ENCODE measurements around the gene SAMD1. TPM values are rescaled to one million over a fixed set of nuclear protein-coding genes. Genes with fewer than 3 reads are reported as not detected.

The SAMD1 gene
- total RNA-seq, 2 experiments from 2014 or later = 29.4 to 30.1 TPM

GRCh38 chr19:14054099-14054498 is 36.5 kb downstream of the SAMD1 start:
- ATAC-seq (ENCODE audit: poor library complexity) = no peak
- Histone ChIP-seq H3K9me3 (ENCODE audit: control insufficient read depth in 1 of 2, insufficient read depth in 1 of 2, low read length in 2 of 2) (peaks cover 0 to 15% of the 10 kb centered on the region in 2 experiments), H3K4me1 (ENCODE audit: insufficient read depth, low read length) (peaks cover 21% of the 10 kb centered on the region), H3K27ac (ENCODE audit: low read depth in 1 of 2, low read length in 2 of 2) (no peak overlapping the region), H3K36me3 (ENCODE audit: insufficient read depth, low read length) (peaks cover 34% of the 10 kb centered on the region), H3K4me3 (ENCODE audit: low read length) (no peak overlapping the region), H3K27me3 (ENCODE audit: control insufficient read depth in 1 of 2, insufficient read depth in 2 of 2, low read length in 2 of 2) (peaks cover 13 to 15% of the 10 kb centered on the region in 2 experiments)
- H3K4me1 Mint-ChIP-seq (ENCODE audit: low read depth) = peaks cover 20% of the 10 kb centered on the region
- peak overlapping the region; percentile 8 for H3K27ac Mint-ChIP-seq
- H3K4me3 Mint-ChIP-seq = no peak overlapping the region
- intact Hi-C loops (cut with DNase I, micrococcal nuclease) = no loop called here
- POLR2A ChIA-PET = no interaction called here
- CTCF ChIA-PET = interaction anchor here (1.3 kb wide), 1 partner anchor 94 kb away, joined by 3 read pairs; no protein-coding TSS in a partner anchor
- peaks cover 47% of the 10 kb centered on the region for H3K36me3 Mint-ChIP-seq (ENCODE audit: low read depth)
- peaks cover 16% of the 10 kb centered on the region for H3K27me3 Mint-ChIP-seq
- no peak for TF ChIP-seq CTCF (IDR thresholded peaks at IDR 0.05)
- DNase-seq = no peak
- no peaks in the 10 kb centered on the region for H3K9me3 Mint-ChIP-seq

GRCh38 chr19:14053500-14053899 is 37.1 kb downstream of the SAMD1 start:
- peaks cover 53% of the 10 kb centered on the region for H3K36me3 Mint-ChIP-seq (ENCODE audit: low read depth)
- H3K9me3 Mint-ChIP-seq = no peaks in the 10 kb centered on the region
- H3K27ac Mint-ChIP-seq = no peak overlapping the region
- intact Hi-C loops (cut with DNase I, micrococcal nuclease) = no loop called here
- H3K27me3 Mint-ChIP-seq = peaks cover 10% of the 10 kb centered on the region
- TF ChIP-seq CTCF (IDR thresholded peaks at IDR 0.05) = no peak
- ChIA-PET POLR2A (interaction anchor here (0.9 to 1.2 kb wide), 2 partner anchors 46 to 83 kb away, joined by 3 to 4 read pairs; partner anchors contain the start of gene ASF1B), CTCF (interaction anchor here (0.8 to 1.4 kb wide), 3 partner anchors 18 to 94 kb away, joined by 3 to 4 read pairs (median 3); no protein-coding TSS in a partner anchor)
- Histone ChIP-seq H3K27me3 (ENCODE audit: control insufficient read depth in 1 of 2, insufficient read depth in 2 of 2, low read length in 2 of 2) (peaks cover 7 to 9% of the 10 kb centered on the region in 2 experiments), H3K9me3 (ENCODE audit: control insufficient read depth in 1 of 2, insufficient read depth in 1 of 2, low read length in 2 of 2) (peaks cover 0 to 13% of the 10 kb centered on the region in 2 experiments), H3K4me3 (ENCODE audit: low read length) (no peak overlapping the region), H3K4me1 (ENCODE audit: insufficient read depth, low read length) (peaks cover 19% of the 10 kb centered on the region), H3K27ac (ENCODE audit: low read depth in 1 of 2, low read length in 2 of 2) (no peak overlapping the region), H3K36me3 (ENCODE audit: insufficient read depth, low read length) (peaks cover 40% of the 10 kb centered on the region)
- DNase-seq (no peak), ATAC-seq (ENCODE audit: poor library complexity) (no peak)
- peaks cover 18% of the 10 kb centered on the region for H3K4me1 Mint-ChIP-seq (ENCODE audit: low read depth)
- no peak overlapping the region for H3K4me3 Mint-ChIP-seq

- ChIA-PET CTCF (interaction anchor here (0.8 to 1.4 kb wide), 3 partner anchors 19 to 93 kb away, joined by 3 to 4 read pairs (median 3); no protein-coding TSS in a partner anchor), POLR2A (interaction anchor here (0.8 to 1.2 kb wide), 5 partner anchors 21 to 171 kb away, joined by 3 to 4 read pairs (median 4); partner anchors contain the start of genes ASF1B and IL27RA)
- no peak for TF ChIP-seq CTCF (IDR thresholded peaks at IDR 0.05)
- Mint-ChIP-seq H3K4me3 (no peak overlapping the region), H3K9me3 (no peaks in the 10 kb centered on the region), H3K4me1 (ENCODE audit: low read depth) (peaks cover 16% of the 10 kb centered on the region), H3K36me3 (ENCODE audit: low read depth) (peaks cover 57% of the 10 kb centered on the region), H3K27me3 (peaks cover 5% of the 10 kb centered on the region), H3K27ac (peak overlapping the region; percentile 27)
- Histone ChIP-seq H3K4me3 (ENCODE audit: low read length) (no peak overlapping the region), H3K9me3 (ENCODE audit: control insufficient read depth in 1 of 2, insufficient read depth in 1 of 2, low read length in 2 of 2) (peaks cover 0 to 14% of the 10 kb centered on the region in 2 experiments), H3K27ac (ENCODE audit: low read depth in 1 of 2, low read length in 2 of 2) (no peak overlapping the region), H3K4me1 (ENCODE audit: insufficient read depth, low read length) (peaks cover 17% of the 10 kb centered on the region), H3K36me3 (ENCODE audit: insufficient read depth, low read length) (peaks cover 45% of the 10 kb centered on the region), H3K27me3 (ENCODE audit: control insufficient read depth in 1 of 2, insufficient read depth in 2 of 2, low read length in 2 of 2) (peaks cover 3 to 4% of the 10 kb centered on the region in 2 experiments)
- ATAC-seq (ENCODE audit: poor library complexity) (no peak), DNase-seq (no peak)
- intact Hi-C loops (cut with DNase I, micrococcal nuclease) = no loop called here
Observed at GRCh38 chr19:14053032-14053431, 37.5 kb downstream of the SAMD1 start.
